ENCODE results near the gene SEPTIN2.
"Not testable (repeated sequence)": the region's sequence is repeated elsewhere in the genome, so short reads cannot be mapped to it uniquely, and the experiment has no call there.

SEPTIN2 gene

DNA sequence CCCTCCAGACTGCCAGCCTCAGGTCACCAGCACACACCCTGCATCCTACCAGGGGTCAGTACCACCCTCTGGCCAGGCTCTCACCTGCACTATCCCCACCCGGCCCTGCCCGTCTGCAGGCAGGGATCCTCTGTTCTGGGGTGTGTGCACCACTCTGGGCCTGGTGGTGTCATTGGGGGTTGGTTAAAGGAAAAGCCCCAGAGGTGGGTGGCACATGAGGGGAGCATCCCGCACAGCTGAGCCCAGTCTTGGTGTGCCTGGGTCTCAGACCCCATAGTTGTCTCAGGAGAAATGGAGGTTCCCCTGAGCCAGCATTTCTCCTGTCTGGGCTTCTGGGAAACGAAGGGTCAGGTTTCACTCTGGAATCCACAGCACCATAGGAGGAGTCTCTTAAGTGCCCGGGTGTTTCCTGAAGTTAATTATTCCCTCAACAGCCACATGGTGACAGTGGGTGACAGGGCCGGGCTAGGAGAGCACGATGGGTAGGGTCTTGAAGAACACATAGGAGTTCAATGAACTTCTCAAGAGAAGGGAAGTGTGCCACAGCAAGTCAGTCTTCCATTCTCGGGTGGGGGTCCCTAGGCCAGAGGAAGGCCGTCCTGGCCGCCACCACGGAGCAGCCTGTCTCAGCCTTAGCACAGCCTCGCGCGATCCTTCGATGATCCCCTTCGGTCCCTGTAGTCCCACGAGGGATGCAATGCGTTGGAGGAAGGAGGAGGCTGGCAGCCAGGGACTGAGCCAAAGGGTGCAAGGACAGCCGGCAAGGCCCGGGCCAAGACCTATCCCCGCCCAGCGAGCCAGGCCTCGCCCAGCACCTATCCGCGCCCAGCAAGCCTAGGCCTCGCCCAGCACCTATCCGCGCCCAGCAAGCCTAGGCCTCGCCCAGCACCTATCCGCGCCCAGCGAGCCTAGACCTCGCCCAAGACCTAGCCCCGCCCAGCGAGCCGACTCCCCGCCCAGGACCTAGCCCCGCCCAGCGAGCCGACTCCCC, 39.2 kb downstream of the SEPTIN2 start:
- no peak for DNase-seq

DNA sequence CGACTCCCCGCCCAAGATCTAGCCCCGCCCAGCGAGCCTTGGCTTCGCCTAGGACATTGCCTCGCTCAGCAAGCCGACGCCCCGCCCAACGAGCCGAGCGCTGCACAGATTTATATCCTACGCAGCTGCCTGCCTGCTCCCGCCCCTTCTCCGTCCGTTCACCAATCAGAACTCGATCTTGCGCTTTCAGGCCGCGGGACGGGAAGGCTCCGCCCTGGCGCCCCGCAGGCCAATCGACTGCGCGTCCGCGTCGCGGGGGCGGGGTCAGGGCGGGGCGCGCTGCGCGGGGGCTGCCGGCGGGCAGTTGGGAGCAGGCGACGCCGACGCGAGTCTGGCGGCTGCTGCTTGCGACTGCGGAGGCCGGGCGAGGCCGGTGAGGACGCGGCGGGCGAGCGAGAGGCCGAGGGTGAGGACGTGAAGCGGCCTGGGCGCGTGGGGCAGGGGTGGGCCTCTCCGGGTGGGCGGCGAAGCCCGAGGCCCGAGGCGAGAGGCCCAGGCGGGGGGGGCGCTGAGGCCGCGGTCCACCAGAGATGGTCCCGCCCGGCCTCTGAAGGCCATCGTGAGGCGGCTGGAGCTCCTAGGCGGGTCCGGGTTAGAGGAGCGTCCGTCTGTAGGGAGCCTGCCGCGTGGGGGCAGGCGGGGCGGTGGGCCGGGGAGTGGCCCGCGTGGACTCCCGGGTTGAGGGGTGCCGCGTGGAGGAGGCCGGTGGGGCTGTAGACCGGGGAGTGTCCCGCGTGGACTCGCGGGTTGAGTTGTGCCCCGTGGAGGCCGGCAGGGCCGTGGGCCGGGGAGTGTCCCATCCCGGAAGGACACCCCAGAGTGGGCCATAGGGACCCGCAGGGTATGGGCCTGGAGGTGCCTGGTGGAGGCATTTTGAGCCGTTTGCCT, 40.5 kb downstream of the SEPTIN2 start, which contains the start of gene FARP2:
Gene FARP2, plus strand, starts transcription at position 303 of the 888 bp plus-strand sequence. CDS start 16,823 bp downstream, outside the sequence.
- DNase-seq: peak; percentile 72

- DNase-seq: no peak
These were observed 41.1 kb downstream of the SEPTIN2 start for GRCh38 chr2:241356871-241357260.

DNA sequence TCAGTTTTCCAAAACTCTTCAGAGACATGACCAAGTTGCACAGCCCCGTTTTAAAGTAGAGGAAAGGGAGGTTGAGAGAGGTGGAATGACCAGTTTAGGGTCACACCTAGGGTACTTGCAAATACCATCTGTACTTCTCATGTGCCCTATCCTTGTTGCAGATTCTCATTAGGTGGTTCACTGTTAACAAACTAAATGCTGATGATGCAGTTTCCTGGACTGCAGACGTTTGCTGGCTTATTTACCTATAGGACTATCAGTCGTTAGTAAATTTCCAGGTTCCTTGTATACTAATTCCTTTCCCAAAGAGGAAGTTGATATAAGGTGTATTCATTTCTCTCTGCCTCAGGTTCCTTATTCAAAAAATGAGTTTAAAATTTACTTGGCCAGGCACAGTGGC, 41.8 kb downstream of the SEPTIN2 start:
- no peak for DNase-seq

DNA sequence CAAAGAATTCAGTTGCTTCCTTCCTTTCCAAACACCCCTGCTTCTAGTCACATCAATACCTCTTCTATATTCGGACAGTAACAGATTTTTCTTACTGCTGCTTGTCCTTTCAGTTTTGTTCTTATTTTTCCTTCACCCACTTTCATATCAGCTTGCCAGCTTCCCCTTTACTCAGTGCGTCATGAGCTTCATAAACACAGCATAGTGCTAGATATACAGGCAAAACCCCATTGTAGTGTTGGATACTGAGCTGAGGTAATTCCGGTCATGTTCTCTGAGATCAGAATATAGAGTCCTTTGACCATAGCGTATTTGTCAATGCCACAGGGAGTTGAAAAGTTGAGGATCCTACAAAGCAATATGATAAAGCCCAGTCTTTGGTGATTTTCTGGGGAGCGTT, 42.7 kb downstream of the SEPTIN2 start:
- DNase-seq: no peak

- no peak for DNase-seq
These were observed 43.8 kb downstream of the SEPTIN2 start for GRCh38 chr2:241359481-241360045.

GRCh38 chr2:241363426-241363825, 47.7 kb downstream of the SEPTIN2 start:
- no peak for DNase-seq

DNA sequence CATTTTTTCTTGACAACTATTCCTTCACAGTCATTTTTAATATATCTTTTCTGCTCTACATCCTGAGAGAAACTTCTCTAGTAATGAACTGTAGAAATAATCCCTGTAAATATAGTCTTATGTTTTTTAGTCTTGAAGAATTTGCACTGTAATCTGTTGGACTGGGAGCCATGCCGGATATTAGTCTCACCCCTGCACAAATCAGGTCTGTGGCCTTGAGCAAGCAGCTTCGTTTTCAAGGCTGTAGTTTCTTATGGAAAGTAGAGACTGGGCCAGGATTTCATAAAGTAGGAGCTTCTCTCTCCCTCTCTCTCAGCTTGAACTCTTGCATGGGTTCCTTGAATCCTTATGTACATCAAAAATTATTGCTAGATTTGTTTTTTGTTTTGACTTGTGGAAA, 49.1 kb downstream of the SEPTIN2 start:
- no peak for DNase-seq

DNA sequence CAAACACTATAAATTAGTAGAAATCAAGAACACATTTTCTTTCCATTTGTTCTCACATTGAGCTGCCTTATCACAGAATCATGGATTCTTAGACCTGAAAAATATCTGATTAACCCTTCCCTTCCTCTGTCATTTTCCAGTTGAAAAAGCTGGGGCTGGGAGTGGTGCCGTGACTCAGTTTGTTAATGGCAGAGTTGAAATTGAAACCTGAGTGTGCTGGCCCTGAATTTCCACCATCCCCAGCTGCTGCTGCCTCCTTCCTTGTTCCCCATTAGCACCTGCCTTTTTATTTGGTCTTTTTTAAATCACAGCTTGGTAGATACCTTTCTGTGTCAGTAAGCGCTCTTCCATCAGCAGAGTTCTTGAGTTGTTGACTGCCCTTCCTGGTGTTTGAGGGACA, 51.0 kb downstream of the SEPTIN2 start:
- no peak for DNase-seq

- DNase-seq: no peak
These were observed 52.9 kb downstream of the SEPTIN2 start for GRCh38 chr2:241368643-241369042.

DNA sequence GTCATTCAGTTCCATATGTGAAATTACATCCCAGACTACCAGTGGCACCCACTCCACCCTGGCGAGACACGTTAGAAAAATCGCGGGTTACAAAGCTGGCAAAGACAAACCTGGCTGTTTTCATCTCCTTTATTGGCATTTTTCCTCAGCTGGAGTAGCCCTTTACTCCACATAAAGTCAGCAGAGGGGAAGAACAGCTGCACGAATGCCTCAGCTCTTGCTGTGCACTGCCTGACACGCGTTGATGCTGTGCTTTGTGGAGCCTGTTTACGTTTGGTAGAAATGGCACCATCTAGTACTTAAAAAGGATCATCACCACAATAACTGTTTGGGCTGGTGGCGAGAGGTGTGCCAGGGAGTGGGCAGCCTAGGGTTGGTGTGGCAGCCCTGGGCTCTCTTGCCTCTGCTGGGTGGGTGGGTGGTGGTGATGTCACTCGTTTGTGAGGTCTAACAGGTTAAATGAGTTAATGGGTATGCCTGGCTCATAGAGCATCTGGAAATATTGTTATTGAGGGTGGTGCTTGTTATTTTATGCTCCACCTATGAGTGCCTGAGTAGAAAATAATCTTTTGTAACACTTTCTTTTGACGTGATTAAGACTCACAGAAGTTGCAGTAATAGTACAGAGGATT, 56.8 kb downstream of the SEPTIN2 start:
- no peak for DNase-seq

- DNase-seq: no peak
These were observed 57.7 kb downstream of the SEPTIN2 start for GRCh38 chr2:241373446-241373845.

- not testable (repeated sequence) for DNase-seq
These were observed 58.2 kb downstream of the SEPTIN2 start for GRCh38 chr2:241373906-241374305.

GRCh38 chr2:241375300-241375699, 59.6 kb downstream of the SEPTIN2 start:
- DNase-seq: no peak

GRCh38 chr2:241376808-241377207, 61.1 kb downstream of the SEPTIN2 start:
- DNase-seq: no peak

DNA sequence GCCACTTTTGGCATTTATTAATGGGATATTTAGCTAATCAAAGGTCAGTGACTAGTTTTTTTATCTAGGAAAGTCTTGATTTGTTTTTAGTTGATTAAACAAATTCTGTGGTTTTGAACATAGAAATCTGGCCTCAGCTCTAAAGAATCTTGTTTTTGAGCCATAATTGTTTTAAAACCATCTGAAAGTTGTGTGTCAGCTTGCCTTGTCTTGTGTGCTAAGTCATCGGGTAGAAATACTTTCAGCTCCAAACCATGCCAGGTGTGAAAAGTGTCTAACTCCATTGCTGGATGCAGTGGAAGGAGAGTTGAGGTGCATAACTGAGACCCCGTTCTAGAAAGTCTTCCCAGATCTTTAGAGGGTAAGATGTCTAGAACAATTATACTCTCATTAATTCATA, 63.1 kb downstream of the SEPTIN2 start:
- no peak for DNase-seq

- no peak for DNase-seq
These were observed 64.1 kb downstream of the SEPTIN2 start for GRCh38 chr2:241379481-241380480.

- no peak for DNase-seq
These were observed 66.1 kb downstream of the SEPTIN2 start for GRCh38 chr2:241381872-241382271.

- not testable (repeated sequence) for DNase-seq
These were observed 69.7 kb downstream of the SEPTIN2 start for GRCh38 chr2:241385450-241385849.

DNA sequence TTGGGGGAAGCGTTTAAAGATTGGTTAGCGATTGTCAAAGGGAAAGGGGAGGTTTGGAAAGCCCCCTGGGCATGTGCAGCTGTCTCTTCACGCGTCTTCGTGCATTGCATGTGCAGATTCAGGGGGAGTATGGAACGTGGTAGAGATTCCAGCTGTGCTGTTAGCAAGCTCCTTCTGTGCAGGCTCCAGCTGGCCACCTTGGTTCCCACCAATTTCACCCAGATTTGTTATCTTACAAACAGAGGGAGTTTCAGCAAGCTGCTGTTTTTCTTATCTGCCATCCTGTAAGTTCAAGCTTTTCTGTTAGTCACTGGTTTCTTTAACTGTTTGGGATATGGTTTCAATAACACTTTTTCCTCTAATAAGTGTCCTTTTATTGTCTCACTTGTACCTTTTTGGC, 70.8 kb downstream of the SEPTIN2 start:
- DNase-seq: no peak

DNA sequence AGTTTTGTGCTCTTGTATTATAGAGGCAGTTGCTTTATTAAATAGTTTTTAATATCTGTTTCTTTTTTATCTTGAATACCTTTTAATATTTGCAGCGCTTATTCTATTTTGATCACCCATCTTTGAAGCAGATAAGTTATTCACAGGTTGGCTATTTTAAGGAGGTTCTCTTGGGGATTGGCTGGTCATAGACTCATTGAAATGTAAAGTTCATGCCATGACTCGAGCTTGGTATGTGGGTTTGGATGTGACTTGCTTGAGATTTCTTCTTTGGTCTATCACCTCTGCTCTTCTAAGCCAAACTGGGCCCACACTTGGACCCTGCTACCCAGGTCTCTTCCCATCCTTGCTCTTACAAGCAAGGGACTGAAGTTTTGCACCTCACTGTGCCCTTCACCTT, 74.0 kb downstream of the SEPTIN2 start:
- no peak for DNase-seq

All from NCI-H1417 treated with DMSO at 0.1 percent for 48 hours (cell line).